Hepatocyte (in vitro differentiated cells): ENCODE data around the gene SMAD3.

Experiments used
- CTCF ChIP-seq: fragments of 200-600 bp; sonication (generic); IDR thresholded peaks from 2 replicates; pipeline ENCODE4 v1.5.1; 2016; ENCODE audit warnings: antibody characterized with exemption, mild to moderate bottlenecking; ENCODE audit not compliant: poor library complexity
- EZH2 ChIP-seq: fragments of 200-600 bp; sonication (generic); IDR thresholded peaks from 2 replicates; pipeline ENCODE4 v1.6.1; 2016; ENCODE audit warnings: antibody characterized with exemption, mild to moderate bottlenecking, borderline replicate concordance
- EZH2phosphoT487 ChIP-seq: fragments of 200-600 bp; sonication (generic); IDR thresholded peaks from one replicate; pipeline ENCODE4 v1.6.1; 2018; ENCODE audit warnings: antibody characterized with exemption, mild to moderate bottlenecking, low read depth, moderate library complexity; ENCODE audit not compliant: unreplicated experiment, severe bottlenecking

GRCh38 chr15:67119238-67119846, 53.9 kb downstream of the SMAD3 start:
- TF ChIP-seq CTCF (no peak), EZH2 (no peak), EZH2phosphoT487 (no peak)
